ENCODE results near the gene DGKQ. TPM values are rescaled to one million over a fixed set of nuclear protein-coding genes. Genes with fewer than 3 reads are reported as not detected.

The DGKQ gene
- total RNA-seq, 2 experiments from 2014 or later = 20.5 to 21.3 TPM

DNA sequence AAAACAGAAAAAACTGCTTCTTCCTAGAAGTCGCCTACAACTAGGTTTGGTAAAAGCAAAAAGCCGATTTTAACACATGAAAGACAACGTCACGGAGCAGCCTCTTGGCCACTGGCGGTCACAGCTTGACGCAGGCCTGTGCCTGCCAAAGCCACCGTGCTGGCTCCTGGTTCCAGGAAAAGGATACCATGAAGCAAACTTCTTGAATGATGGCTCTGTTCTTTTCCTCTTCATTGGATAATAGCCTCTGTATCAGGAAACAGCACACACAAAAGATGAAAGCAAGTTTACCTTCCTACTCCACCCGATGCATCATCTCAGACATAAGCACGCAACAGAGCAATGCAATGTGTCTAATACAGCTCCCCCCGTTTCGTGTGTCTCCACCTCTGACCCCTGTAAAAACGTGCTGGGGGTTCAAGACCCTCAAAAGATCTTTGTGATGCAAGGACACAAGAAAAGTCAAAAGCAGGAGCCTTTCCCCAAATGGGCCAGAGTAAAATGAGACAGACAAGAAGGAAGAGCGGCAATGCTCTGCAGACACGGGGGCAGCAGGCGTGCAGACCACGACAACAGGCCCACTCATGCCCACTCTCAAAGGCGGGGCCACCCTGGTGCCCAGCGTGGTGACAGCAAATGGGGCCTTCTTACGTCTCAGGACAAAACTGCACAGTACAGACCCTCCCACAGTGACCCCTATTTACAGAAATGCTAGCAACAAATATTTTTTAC, 60.7 kb downstream of the DGKQ start:
- Mint-ChIP-seq H3K27me3 (no peaks in the 10 kb centered on the region), H3K27ac (no peak overlapping the region), H3K4me3 (no peak overlapping the region), H3K36me3 (ENCODE audit: low read depth) (peaks cover 37% of the 10 kb centered on the region), H3K9me3 (peaks cover 2% of the 10 kb centered on the region), H3K4me1 (peaks cover 29% of the 10 kb centered on the region)
- DNase-seq = no peak
- CTCF ChIA-PET = interaction anchor here (1.0 kb wide), 1 partner anchor 9 kb away, joined by 3 read pairs; no protein-coding TSS in a partner anchor
- POLR2A ChIA-PET = no interaction called here

DNA sequence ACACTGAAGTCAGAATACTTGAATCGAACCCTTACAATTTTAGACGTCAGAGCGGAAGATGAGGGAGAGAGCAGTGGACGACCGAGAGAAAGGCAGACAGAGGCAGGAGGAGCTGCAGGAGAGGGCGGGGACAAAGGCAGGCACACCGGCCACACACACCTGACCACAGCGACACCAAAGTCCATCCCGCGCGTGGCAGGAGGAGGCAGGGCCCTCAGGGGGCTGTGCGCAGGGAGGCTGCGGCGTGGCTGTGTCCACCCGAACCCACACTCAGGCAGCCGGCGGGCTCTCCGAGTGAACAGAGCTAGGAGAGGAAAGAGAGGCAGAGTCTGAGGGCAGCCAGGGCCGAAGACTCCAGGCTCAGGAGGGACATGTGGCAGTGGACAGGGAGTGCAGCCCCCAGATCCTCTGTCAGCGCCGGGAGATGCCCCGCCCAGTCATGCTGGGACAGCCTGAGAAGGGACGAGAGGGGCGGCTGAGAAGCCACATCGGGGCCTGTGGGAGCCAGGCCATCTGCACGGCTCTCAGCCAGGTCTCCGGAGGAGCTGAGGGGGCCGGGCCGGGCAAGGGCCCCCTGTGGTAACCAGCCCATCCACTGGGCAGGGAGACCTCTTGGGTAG, 61.4 kb downstream of the DGKQ start:
- POLR2A ChIA-PET = no interaction called here
- no peak overlapping the region for H3K27ac Mint-ChIP-seq

DNA sequence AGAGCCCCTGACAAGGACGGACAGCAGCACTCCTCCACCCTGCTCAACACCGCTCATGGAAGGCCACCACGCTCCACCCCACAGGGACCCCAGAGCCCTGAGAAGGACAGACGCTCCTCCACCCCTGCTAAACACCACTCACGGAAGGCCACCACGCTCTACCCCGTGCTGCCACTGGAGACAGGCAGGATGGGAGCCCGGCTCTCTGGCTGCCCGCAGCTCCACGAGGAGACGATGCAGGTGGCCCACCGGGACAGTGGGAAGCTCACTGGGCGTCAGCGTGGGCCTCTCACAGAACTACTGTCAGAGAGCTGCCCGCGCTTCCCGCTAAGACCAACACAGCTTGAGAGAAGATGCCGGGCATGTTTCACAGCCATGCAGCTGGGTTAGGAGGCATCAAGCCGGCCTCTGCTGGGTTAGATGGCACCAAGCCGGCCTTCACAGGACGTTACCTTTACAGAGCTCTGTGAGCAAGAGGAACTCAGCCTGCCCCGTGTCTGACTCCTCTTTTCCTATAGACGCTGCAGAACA, 62.1 kb downstream of the DGKQ start:
- ChIA-PET CTCF (interaction anchor here (0.5 to 1.0 kb wide), 2 partner anchors 10 to 12 kb away, joined by 3 read pairs; no protein-coding TSS in a partner anchor), POLR2A (no interaction called here)
- Mint-ChIP-seq H3K27ac (no peak overlapping the region), H3K4me3 (no peak overlapping the region), H3K36me3 (ENCODE audit: low read depth) (peaks cover 42% of the 10 kb centered on the region), H3K4me1 (peaks cover 17% of the 10 kb centered on the region), H3K27me3 (no peaks in the 10 kb centered on the region), H3K9me3 (peaks cover 5% of the 10 kb centered on the region)
- DNase-seq = no peak

More for the DNA sequence above, 61.4 kb downstream of the DGKQ start:
- DNase-seq = no peak
- H3K36me3 Mint-ChIP-seq (ENCODE audit: low read depth) = peaks cover 36% of the 10 kb centered on the region
- H3K27me3 Mint-ChIP-seq = no peaks in the 10 kb centered on the region
- CTCF ChIA-PET = interaction anchor here (1.0 kb wide), 1 partner anchor 9 kb away, joined by 3 read pairs; no protein-coding TSS in a partner anchor
- peaks cover 24% of the 10 kb centered on the region for H3K4me1 Mint-ChIP-seq
- no peaks in the 10 kb centered on the region for H3K9me3 Mint-ChIP-seq
- H3K4me3 Mint-ChIP-seq = no peak overlapping the region

DNA sequence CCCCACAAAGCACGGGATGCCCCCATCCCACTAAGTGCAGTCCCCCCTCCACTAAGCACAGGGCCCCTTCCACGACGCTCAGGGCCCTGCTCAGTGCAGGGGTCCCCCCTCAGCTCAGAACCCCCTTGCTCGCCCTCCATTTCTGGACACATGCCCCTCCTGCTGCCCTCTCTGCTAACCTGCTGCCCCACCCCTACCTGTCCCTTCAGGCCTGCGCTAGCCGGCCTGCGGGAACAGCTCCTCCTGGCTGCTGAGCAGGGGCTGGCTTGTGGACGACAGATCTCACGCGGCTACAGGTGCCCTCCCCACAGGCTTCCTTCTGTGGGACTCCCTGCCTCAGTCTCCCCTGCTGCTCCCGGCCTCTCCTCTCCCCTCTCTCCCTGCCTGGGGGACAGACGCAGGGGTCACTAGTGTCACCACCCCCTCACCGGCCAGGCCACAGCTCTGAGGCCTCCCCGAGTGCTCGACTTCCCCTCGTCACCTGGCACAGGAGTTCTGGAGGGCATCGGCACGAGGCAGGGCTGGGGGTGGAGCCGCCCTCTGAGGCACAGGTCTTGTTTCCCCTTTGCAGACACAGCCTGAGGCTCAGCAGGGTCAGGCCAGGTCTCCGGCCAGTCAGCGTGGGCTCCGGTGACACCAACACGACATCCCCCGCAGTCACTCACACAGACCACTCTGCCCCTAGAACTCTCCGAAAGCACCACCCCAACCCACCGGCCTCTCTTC, 62.8 kb downstream of the DGKQ start:
- Mint-ChIP-seq H3K27me3 (no peaks in the 10 kb centered on the region), H3K9me3 (peaks cover 8% of the 10 kb centered on the region), H3K36me3 (ENCODE audit: low read depth) (peaks cover 49% of the 10 kb centered on the region), H3K4me1 (peaks cover 9% of the 10 kb centered on the region), H3K27ac (no peak overlapping the region), H3K4me3 (no peak overlapping the region)
- ChIA-PET CTCF (interaction anchor here (0.6 kb wide), 1 partner anchor 58 kb away, joined by 5 read pairs; no protein-coding TSS in a partner anchor), POLR2A (no interaction called here)
- DNase-seq = no peak

DNA sequence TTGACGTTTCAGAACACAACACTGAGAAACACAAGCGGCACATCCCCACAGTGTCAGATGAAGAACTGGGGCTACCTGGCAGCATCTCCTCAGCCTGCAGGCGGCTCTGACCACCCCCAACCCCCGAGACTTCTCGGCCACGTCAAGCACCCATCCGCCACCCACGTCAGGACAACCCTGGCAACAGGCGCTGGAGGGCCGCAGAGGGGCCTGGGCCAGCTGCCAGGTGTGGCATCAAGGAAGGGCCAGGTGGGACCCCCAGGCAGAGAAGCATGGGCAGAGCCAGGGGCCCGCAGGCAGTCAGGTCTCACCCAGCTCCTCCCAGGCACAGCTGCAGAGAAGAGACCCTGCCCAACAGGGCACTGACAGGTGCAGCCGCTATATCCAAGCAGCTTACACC, 63.5 kb downstream of the DGKQ start:
- no peak for DNase-seq
- ChIA-PET POLR2A (no interaction called here), CTCF (interaction anchor here (0.6 kb wide), 1 partner anchor 59 kb away, joined by 5 read pairs; no protein-coding TSS in a partner anchor)
- peaks cover 55% of the 10 kb centered on the region for H3K36me3 Mint-ChIP-seq (ENCODE audit: low read depth)
- peaks cover 11% of the 10 kb centered on the region for H3K9me3 Mint-ChIP-seq
- H3K4me3 Mint-ChIP-seq = no peak overlapping the region
- no peaks in the 10 kb centered on the region for H3K27me3 Mint-ChIP-seq
- no peak overlapping the region for H3K27ac Mint-ChIP-seq
- peaks cover 2% of the 10 kb centered on the region for H3K4me1 Mint-ChIP-seq

DNA sequence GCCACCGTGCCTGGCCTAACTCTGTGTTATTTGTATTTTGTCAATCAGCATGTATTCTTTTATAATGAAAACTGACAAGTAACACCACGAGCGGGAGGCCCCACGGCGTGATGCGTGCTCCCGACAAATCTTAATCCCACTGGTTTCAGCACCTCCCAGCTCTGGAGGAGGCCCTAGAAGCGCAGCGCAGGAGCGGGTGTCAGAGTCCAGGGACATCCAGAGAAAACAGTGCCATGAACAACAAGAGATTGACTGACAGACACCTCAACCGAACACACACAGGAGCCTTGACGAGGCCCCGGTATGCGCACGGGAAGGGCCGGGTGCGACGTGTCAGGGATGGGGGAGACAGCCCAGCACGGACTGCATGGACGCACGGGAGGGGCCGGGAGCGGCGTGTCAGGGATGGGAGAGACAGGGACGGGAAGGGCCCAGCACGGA, 64.2 kb downstream of the DGKQ start:
- POLR2A ChIA-PET = no interaction called here
- Mint-ChIP-seq H3K27ac (no peak overlapping the region), H3K27me3 (no peaks in the 10 kb centered on the region), H3K4me3 (no peak overlapping the region), H3K9me3 (peaks cover 11% of the 10 kb centered on the region), H3K36me3 (ENCODE audit: low read depth) (peaks cover 58% of the 10 kb centered on the region), H3K4me1 (peaks cover 2% of the 10 kb centered on the region)
- CTCF ChIA-PET = no interaction called here
- no peak for DNase-seq

Other genes with a start within 250 kb of the DGKQ start
- gene CPLX1, start 147.4 kb downstream of the DGKQ start, total RNA-seq = under 1 TPM; 0.17 to 0.42 TPM
- 100 to 1,000 TPM; 133 to 148 TPM for gene GAK, start 41.3 kb downstream of the DGKQ start, total RNA-seq
- 10 to 100 TPM; 38.6 to 51.7 TPM for gene TMEM175, start 41.1 kb downstream of the DGKQ start, total RNA-seq
- gene IDUA, start 13.5 kb upstream of the DGKQ start, total RNA-seq = 10 to 100 TPM; 35.0 to 43.3 TPM
- under 1 TPM; 0.17 to 0.48 TPM for gene SLC26A1, start 19.8 kb upstream of the DGKQ start, total RNA-seq
- gene FGFRL1, start 38.1 kb upstream of the DGKQ start, total RNA-seq = 10 to 100 TPM; 10.5 to 10.6 TPM
- gene RNF212, start 140.0 kb upstream of the DGKQ start, total RNA-seq = 1 to 10 TPM; 3.2 to 3.5 TPM
- gene SPON2, start 199.0 kb upstream of the DGKQ start, total RNA-seq = 10 to 100 TPM; 21.5 to 28.3 TPM

Measured in activated CD4-positive, alpha-beta T cell treated with anti-CD3 and anti-CD28 coated beads, Interleukin-2, amount 10 ng/mL, durations not matched to agents 7 days and 5 days (primary cell).